GM18507 (cell line): ENCODE data around the gene HMG20A.

ENCODE experiments used
- DNase-seq: peaks from one replicate; pipeline ENCODE4 v3.0.0; 2011; ENCODE audit warnings: low read depth; ENCODE audit not compliant: insufficient read length; ENCODE audit errors: extremely low spot score
- FAIRE-seq: peaks from 2 replicates; lab custom pipeline; 2011; peaks lifted over from hg19 to GRCh38; lab: Jason Lieb, UNC

The HMG20A gene

GRCh38 chr15:77508541-77509243 is 88.0 kb downstream of the HMG20A start:
- DNase-seq (no peak), FAIRE-seq (no peak)

GRCh38 chr15:77510066-77511057 is 89.7 kb downstream of the HMG20A start:
- DNase-seq = no peak
- FAIRE-seq = no peak

- no peak for DNase-seq
- FAIRE-seq = no peak
These were observed 91.2 kb downstream of the HMG20A start for GRCh38 chr15:77511869-77512268.

GRCh38 chr15:77513226-77513625 is 92.5 kb downstream of the HMG20A start:
- FAIRE-seq (no peak), DNase-seq (no peak)

GRCh38 chr15:77514641-77515402 is 94.1 kb downstream of the HMG20A start:
- FAIRE-seq (no peak), DNase-seq (no peak)

- FAIRE-seq = no peak
These were observed 94.9 kb downstream of the HMG20A start for GRCh38 chr15:77515613-77516012.

GRCh38 chr15:77516076-77516475 is 95.4 kb downstream of the HMG20A start:
- no peak for FAIRE-seq
- DNase-seq = no peak

More at GRCh38 chr15:77515613-77516012, 94.9 kb downstream of the HMG20A start:
- no peak for DNase-seq

GRCh38 chr15:77516786-77517185 is 96.1 kb downstream of the HMG20A start:
- no peak for DNase-seq
- FAIRE-seq = no peak

GRCh38 chr15:77517579-77517978 is 96.9 kb downstream of the HMG20A start:
- DNase-seq = no peak
- no peak for FAIRE-seq

- DNase-seq (no peak), FAIRE-seq (no peak)
These were observed 97.8 kb downstream of the HMG20A start for GRCh38 chr15:77518458-77518857.

- no peak for DNase-seq
- FAIRE-seq = no peak
These were observed 98.9 kb downstream of the HMG20A start for GRCh38 chr15:77519540-77519939.

- DNase-seq = no peak
- FAIRE-seq = no peak
These were observed 100.5 kb downstream of the HMG20A start for GRCh38 chr15:77521206-77521605.

GRCh38 chr15:77525400-77525811 is 104.7 kb downstream of the HMG20A start:
- DNase-seq (no peak), FAIRE-seq (no peak)

- DNase-seq = no peak
- no peak for FAIRE-seq
These were observed 105.4 kb downstream of the HMG20A start for GRCh38 chr15:77525907-77526594.

- FAIRE-seq = no peak
These were observed 106.0 kb downstream of the HMG20A start for GRCh38 chr15:77526595-77527163.

GRCh38 chr15:77527164-77527778 is 106.6 kb downstream of the HMG20A start:
- FAIRE-seq = no peak
- DNase-seq = no peak

More at GRCh38 chr15:77526595-77527163, 106.0 kb downstream of the HMG20A start:
- DNase-seq = no peak

- no peak for FAIRE-seq
These were observed 107.1 kb downstream of the HMG20A start for GRCh38 chr15:77527831-77528231.

GRCh38 chr15:77528290-77528967 is 107.7 kb downstream of the HMG20A start:
- FAIRE-seq (no peak), DNase-seq (no peak)

More at GRCh38 chr15:77527831-77528231, 107.1 kb downstream of the HMG20A start:
- DNase-seq = no peak
